Ascending aorta (tissue), 2 donors: Measurements from ENCODE around the gene SIX5. TPM values are rescaled to one million over a fixed set of nuclear protein-coding genes. Genes with fewer than 3 reads are reported as not detected.

Experiments used
- DNase-seq, 2 donors: peaks; one replicate each; pipeline ENCODE4 v3.0.0-alpha.2; 2019; ENCODE audit warnings: low spot score in 2 of 2
- H3K27ac ChIP-seq, 2 donors: fragments of 200-600 bp; sonication (generic); one replicate each; pipeline ENCODE4 v1.5.1; 2016 to 2017; ENCODE audit warnings: mild to moderate bottlenecking in 1 of 2
- H3K27me3 ChIP-seq: fragments of 200-600 bp; sonication (generic); one replicate; pipeline ENCODE4 v1.5.1; 2017
- H3K36me3 ChIP-seq, 2 donors: fragments of 200-600 bp; sonication (generic); one replicate each; pipeline ENCODE4 v1.5.1; 2016
- H3K4me1 ChIP-seq, 2 donors: fragments of 200-600 bp; sonication (generic); one replicate each; pipeline ENCODE4 v1.5.1; 2016 to 2017; ENCODE audit warnings: mild to moderate bottlenecking in 1 of 2
- H3K4me3 ChIP-seq, 2 donors: fragments of 200-600 bp; sonication (generic); one replicate each; pipeline ENCODE4 v1.5.1; 2016 to 2017; ENCODE audit warnings: mild to moderate bottlenecking in 1 of 2
- H3K9me3 ChIP-seq, 2 donors: fragments of 200-600 bp; sonication (generic); one replicate each; pipeline ENCODE4 v1.5.1; 2016
- intact Hi-C: fragments of 100-400 bp; cut with DNase I; formaldehyde crosslinking; loops from one replicate; pipeline ENCODE4 v1.15.1; 2023
- total RNA-seq: library from RNA; depleted of rRNA; stranded (reverse); fragments of >200 nt; gene quantifications from one replicate; pipeline ENCODE4 v1.1.0, GENCODE V29; 2016
- TF ChIP-seq, protein P1 (sequence below), 3 experiments: fragments of 200-600 bp in 2 of 3; fragments of 450-650 bp in 1 of 3; sonication (generic) in 2 of 3; IDR thresholded peaks; one replicate each; pipeline ENCODE4 v1.5.1; 2016 to 2019; ENCODE audit warnings: antibody characterized with exemption in 3 of 3, mild to moderate bottlenecking in 1 of 3, moderate library complexity in 1 of 3

The SIX5 gene
- total RNA-seq, 1 donor from 2014 or later: 39.2 TPM

DNA sequence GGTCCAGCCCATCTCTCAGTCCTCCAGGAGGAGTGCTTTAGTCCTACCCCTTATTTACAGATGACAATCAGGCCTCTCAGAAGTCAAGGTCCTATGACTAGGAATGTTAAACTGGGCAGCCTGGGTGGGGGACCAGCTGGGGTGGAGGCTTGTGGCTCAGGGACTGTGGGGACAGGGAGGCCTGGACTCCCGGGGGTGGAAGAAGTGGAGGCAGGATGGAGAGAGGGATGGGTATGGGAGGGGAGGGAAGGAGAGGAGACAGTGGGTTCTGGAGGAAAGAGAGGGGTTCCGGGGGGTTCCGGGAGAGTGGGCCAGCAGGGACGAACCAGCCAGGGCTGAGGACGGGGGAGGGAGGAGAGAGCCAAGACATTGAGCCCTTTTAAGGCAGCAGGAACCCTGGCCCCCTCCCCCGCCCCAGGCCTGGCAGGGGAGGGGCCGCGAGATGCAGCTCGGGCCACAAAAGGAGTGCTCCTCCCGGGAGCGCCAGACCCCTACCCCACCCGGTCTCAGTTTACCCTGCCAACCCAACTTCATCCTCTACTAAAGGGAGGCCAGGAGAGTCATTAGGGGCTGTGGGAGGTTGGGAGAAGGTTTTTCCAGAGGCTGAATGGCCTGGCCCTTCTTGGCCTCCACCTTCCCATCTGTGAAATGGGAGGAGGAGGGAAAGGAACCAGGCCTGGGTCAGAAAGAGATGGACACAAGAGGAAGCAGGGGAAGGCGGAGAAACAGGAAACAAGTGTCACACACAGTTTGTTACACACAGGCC, 11.6 kb upstream of the SIX5 start:
- Histone ChIP-seq H3K9me3 (no peaks in the 10 kb centered on the region), H3K36me3 (peaks cover 31 to 39% of the 10 kb centered on the region in 2 donors), H3K27me3 (no peaks in the 10 kb centered on the region), H3K4me1 (peaks cover 11 to 42% of the 10 kb centered on the region in 2 donors), H3K27ac (peak overlapping the region; percentile 93 to 94), H3K4me3 (peak overlapping the region; percentile 71 to 94)
- DNase-seq: no peak
- intact Hi-C loops: no loop called here
- TF ChIP-seq, protein P1, sequence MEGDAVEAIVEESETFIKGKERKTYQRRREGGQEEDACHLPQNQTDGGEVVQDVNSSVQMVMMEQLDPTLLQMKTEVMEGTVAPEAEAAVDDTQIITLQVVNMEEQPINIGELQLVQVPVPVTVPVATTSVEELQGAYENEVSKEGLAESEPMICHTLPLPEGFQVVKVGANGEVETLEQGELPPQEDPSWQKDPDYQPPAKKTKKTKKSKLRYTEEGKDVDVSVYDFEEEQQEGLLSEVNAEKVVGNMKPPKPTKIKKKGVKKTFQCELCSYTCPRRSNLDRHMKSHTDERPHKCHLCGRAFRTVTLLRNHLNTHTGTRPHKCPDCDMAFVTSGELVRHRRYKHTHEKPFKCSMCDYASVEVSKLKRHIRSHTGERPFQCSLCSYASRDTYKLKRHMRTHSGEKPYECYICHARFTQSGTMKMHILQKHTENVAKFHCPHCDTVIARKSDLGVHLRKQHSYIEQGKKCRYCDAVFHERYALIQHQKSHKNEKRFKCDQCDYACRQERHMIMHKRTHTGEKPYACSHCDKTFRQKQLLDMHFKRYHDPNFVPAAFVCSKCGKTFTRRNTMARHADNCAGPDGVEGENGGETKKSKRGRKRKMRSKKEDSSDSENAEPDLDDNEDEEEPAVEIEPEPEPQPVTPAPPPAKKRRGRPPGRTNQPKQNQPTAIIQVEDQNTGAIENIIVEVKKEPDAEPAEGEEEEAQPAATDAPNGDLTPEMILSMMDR (IDR thresholded peaks at IDR 0.05): no peak

DNA sequence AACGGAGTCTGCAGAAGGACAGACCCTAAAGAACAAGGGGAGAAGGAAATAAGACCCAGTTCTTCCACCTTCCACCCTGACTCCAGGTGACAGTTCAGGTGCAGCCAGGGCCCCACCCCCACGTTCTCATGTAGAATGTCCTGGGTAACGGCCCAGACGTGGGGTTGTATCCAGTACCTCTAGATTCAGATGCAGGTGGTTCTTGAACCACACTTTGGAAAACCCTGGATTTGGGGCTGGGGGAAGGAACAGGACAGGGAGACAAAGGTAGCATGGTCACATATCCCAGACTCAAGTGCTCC, 11.0 kb upstream of the SIX5 start:
- H3K4me3 ChIP-seq: peak overlapping the region; percentile 71 to 94
- peaks cover 29 to 35% of the 10 kb centered on the region in 2 donors for H3K36me3 ChIP-seq
- H3K9me3 ChIP-seq: no peaks in the 10 kb centered on the region
- no peak for DNase-seq
- TF ChIP-seq, protein P1 (IDR thresholded peaks at IDR 0.05): no peak
- peak overlapping the region; percentile 93 to 94 for H3K27ac ChIP-seq
- H3K4me1 ChIP-seq: peaks cover 11 to 37% of the 10 kb centered on the region in 2 donors
- intact Hi-C loops: no loop called here
- H3K27me3 ChIP-seq: no peaks in the 10 kb centered on the region

DNA sequence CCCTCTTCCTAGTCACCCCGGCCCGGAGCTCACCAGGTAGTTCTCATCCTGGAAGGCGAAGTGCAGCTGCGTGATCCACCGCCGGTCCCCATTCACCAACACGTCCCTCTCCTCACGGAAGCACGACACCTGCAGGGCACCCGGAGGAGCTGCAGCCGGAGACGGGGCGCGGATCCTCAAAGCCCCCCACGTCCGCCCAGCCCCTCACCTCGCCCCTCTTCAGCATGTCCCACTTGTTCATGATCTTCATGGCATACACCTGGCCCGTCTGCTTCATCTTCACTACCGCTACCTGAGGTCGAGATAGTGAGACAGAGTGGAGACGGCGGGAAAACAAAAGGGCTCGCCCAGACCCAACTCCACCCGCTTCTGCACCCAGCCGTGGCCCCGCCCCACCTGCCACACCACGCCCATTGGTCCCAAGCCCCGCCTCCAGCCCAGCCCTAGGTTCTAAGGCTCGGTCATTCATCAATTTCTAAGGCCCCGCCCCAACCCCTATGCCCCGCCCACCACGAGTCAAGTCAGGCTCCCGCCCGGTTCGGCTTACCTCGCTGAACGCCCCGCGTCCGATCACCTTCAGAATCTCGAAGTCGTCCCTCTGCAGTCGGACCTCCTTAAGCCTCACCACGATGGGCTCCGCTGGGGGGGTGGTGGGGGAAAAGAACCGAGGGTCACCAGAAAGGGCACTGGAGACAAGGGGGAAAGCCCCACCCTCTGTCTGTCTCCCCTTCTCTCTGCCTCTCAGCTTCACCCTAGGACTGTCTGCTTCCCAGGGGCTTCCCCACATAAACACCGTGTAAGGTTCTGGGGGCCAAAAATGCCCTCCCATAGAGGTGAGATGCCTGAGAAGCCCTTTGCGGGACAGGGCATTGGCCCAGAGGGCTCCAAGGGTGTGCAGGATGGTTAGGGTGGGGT, 10.4 kb upstream of the SIX5 start:
- peak overlapping the region; percentile 93 to 94 for H3K27ac ChIP-seq
- DNase-seq: peak in 1 of 2 donors; percentile 89
- H3K36me3 ChIP-seq: peaks cover 34 to 39% of the 10 kb centered on the region in 2 donors
- intact Hi-C loops: loop anchor here (1.0 kb wide), 1 partner anchor 9 kb away; no protein-coding TSS in a partner anchor
- H3K9me3 ChIP-seq: no peaks in the 10 kb centered on the region
- H3K4me1 ChIP-seq: peaks cover 11 to 31% of the 10 kb centered on the region in 2 donors
- H3K4me3 ChIP-seq: peak overlapping the region; percentile 71 to 94
- TF ChIP-seq, protein P1 (IDR thresholded peaks at IDR 0.05): peak; percentile 17 to 51 (median 42)
- H3K27me3 ChIP-seq: no peaks in the 10 kb centered on the region

GRCh38 chr19:45778010-45778661, 9.1 kb upstream of the SIX5 start:
- H3K4me1 ChIP-seq: peaks cover 4 to 17% of the 10 kb centered on the region in 2 donors
- no peak for DNase-seq
- TF ChIP-seq, protein P1 (IDR thresholded peaks at IDR 0.05): no peak
- intact Hi-C loops: no loop called here
- no peaks in the 10 kb centered on the region for H3K27me3 ChIP-seq
- H3K4me3 ChIP-seq: no peak overlapping the region
- peaks cover 39 to 42% of the 10 kb centered on the region in 2 donors for H3K36me3 ChIP-seq
- no peaks in the 10 kb centered on the region for H3K9me3 ChIP-seq
- peak overlapping the region in 1 of 2 donors; percentile 16 for H3K27ac ChIP-seq

DNA sequence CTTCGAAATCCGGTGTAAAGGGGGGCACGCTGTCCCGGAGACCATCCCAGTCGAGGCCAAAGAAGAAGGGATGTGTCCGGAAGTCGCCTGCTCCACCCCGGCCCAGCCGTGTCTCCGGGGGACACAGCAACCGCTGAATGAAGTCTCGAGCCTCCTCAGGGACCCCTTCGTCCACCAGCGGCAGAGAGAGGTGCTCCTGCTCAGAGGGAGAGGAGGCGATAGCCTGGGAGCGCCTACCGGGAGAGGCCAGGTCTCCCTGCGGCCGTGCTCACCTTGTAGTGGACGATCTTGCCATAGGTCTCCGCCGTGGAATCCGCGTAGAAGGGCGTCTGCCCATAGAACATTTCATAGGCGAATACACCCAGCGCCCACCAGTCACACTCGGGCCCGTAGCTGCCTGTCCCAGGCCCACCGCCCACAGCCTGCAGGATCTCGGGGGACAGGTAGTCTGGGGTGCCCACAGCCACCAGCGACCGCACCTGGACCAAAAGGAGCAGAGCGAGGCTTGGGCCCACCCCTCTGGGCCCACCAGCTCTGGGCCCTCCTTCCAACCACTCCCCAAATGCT, 8.4 kb upstream of the SIX5 start:
- no peak overlapping the region for H3K4me3 ChIP-seq
- intact Hi-C loops: no loop called here
- H3K27ac ChIP-seq: no peak overlapping the region
- no peaks in the 10 kb centered on the region for H3K27me3 ChIP-seq
- no peaks in the 10 kb centered on the region for H3K9me3 ChIP-seq
- H3K4me1 ChIP-seq: peaks cover 4 to 16% of the 10 kb centered on the region in 2 donors
- TF ChIP-seq, protein P1 (IDR thresholded peaks at IDR 0.05): no peak
- DNase-seq: no peak
- peaks cover 45 to 48% of the 10 kb centered on the region in 2 donors for H3K36me3 ChIP-seq
